Activated T-helper 17 cell treated with anti-CD3 and anti-CD28 coated beads, Interleukin-2, amount 50 U/mL, for 72 hours (primary cell): ENCODE measurements around the gene LIFR. TPM values are rescaled to one million over a fixed set of nuclear protein-coding genes. Genes with fewer than 3 reads are reported as not detected.

Experiments
- ATAC-seq: fragments of 150-1000 bp; cut with Tn5 transposase; replicated peaks from 2 replicates; pipeline ENCODE4 v1.10.0; 2021; ENCODE audit warnings: mild to moderate bottlenecking, moderate library complexity
- H3K27ac Mint-ChIP-seq: one replicate; pipeline ENCODE4 v1.8.0; 2022; ENCODE audit warnings: mixed read lengths
- H3K27me3 Mint-ChIP-seq: one replicate; pipeline ENCODE4 v1.8.0; 2022; ENCODE audit warnings: mixed read lengths
- H3K36me3 Mint-ChIP-seq: one replicate; pipeline ENCODE4 v1.8.0; 2022; ENCODE audit warnings: low read depth, mild to moderate bottlenecking, mixed read lengths
- H3K4me1 Mint-ChIP-seq: one replicate; pipeline ENCODE4 v1.8.0; 2022; ENCODE audit warnings: mixed read lengths
- H3K4me3 Mint-ChIP-seq: one replicate; pipeline ENCODE4 v1.8.0; 2022; ENCODE audit warnings: mild to moderate bottlenecking, mixed read lengths
- H3K9me3 Mint-ChIP-seq: one replicate; pipeline ENCODE4 v1.8.0; 2022; ENCODE audit warnings: mixed read lengths
- total RNA-seq, 2 donors: library from RNA; stranded (reverse); gene quantifications; one replicate each; pipeline ENCODE4 v1.2.3, GENCODE V29; 2022

LIFR gene
- total RNA-seq, 2 donors from 2014 or later: 0.16 to 0.35 TPM

DNA sequence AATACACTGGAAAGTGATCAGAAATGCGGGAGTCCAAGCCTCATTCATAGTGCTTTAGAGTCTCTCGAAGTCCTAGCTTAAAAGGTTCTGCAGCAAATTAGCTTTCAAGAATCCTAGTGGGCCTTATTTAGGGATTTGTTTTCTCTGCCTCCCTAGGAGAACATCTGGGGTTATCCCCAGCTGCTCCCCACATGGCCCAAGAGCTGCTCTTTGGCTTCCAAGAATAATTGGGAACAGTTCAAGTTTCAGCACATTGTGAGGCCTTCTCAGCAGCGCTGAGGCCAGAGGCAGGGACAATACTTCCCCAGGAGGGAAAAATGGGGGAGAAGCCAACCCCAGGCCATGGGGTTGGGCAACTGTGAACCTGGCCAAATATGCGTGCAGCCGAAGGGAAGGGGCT lies 108.7 kb downstream of the LIFR start:
- Mint-ChIP-seq H3K4me1 (no peaks in the 10 kb centered on the region), H3K27me3 (peaks cover 44% of the 10 kb centered on the region), H3K27ac (no peak overlapping the region), H3K36me3 (no peaks in the 10 kb centered on the region), H3K4me3 (no peak overlapping the region), H3K9me3 (no peaks in the 10 kb centered on the region)
- no peak for ATAC-seq

DNA sequence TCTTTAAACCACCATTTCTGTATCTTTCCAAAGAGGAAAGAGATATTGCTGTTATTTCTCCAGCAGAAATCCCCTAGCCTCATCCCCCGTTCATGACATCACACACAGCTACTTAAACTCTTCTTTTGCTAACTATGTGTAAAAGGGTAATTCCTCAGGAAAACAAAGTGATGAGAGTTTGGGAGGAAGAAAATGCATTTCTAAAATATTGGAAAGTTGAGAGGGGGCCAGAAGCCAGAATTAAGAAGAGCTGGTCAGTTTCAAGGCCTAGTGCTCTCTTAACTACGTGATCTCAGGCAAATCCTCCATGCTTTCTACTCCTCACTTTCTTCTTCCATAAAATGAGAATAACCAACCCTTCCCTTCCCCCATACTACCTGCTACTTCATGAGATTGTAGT lies 109.4 kb downstream of the LIFR start:
- Mint-ChIP-seq H3K27ac (no peak overlapping the region), H3K4me3 (no peak overlapping the region), H3K9me3 (no peaks in the 10 kb centered on the region), H3K27me3 (peaks cover 37% of the 10 kb centered on the region), H3K36me3 (no peaks in the 10 kb centered on the region), H3K4me1 (no peaks in the 10 kb centered on the region)
- no peak for ATAC-seq

DNA sequence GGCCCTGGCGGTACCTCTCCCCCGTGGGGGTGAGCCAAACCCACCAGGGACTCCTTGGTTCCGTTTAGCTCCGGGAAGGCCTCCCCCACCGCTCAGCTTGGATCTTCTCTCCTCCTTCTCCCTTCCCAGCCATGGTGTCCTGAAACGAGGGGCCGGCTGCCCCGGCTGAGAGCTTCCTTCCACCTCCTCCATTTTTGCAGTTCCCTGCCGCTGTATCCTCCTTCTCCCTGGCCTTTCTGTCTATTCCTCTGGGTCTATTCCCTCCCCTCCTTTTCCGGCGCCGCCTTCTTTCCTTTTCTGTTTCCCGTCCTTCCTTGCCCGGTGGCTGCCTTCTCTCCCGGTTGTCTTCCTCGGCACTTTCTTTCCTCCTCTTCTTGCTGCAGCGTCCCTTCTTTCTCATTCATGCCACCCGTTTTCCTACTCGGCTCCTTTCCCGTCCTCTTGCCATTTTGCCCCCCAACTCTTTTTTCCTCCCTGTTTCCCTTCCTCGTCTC lies 110.4 kb downstream of the LIFR start:
- H3K4me3 Mint-ChIP-seq: no peak overlapping the region
- H3K4me1 Mint-ChIP-seq: no peaks in the 10 kb centered on the region
- no peak overlapping the region for H3K27ac Mint-ChIP-seq
- ATAC-seq: no peak
- H3K27me3 Mint-ChIP-seq: peaks cover 39% of the 10 kb centered on the region
- H3K9me3 Mint-ChIP-seq: no peaks in the 10 kb centered on the region
- no peaks in the 10 kb centered on the region for H3K36me3 Mint-ChIP-seq

DNA sequence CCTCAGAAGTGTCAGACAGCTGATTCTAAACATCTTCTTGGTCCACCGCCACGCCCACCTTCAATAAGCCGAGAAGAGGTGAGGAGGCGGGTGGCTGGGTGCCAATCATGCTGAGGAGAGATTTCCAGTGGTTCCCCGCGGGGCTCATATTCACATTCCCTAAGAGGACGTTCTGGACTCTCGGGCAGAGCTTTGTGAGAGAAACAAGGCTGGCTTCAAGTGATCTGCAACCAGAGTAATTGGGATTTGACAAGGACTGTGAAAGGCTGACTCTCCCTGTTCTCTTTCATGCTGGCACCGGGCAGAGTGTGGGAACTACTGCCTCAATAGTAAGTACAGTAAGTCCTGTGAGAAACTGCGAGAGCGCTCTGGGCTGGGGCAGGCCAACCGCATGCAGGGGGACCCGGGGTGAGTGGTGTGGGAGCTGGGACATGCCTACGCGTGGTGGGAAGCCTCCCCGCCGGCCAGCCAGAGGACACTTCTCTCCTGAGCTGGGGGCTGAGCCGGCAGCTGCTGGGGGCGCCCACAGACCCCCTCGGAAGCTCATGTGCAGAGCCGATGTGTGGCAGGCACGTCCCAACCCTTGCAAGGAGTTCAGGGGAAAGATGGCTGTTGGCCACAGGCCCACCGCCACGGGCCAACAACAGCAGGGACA lies 110.9 kb downstream of the LIFR start:
- no peak overlapping the region for H3K4me3 Mint-ChIP-seq
- H3K27me3 Mint-ChIP-seq: peaks cover 34% of the 10 kb centered on the region
- H3K27ac Mint-ChIP-seq: no peak overlapping the region
- no peaks in the 10 kb centered on the region for H3K4me1 Mint-ChIP-seq
- ATAC-seq: no peak
- H3K9me3 Mint-ChIP-seq: no peaks in the 10 kb centered on the region
- H3K36me3 Mint-ChIP-seq: no peaks in the 10 kb centered on the region

DNA sequence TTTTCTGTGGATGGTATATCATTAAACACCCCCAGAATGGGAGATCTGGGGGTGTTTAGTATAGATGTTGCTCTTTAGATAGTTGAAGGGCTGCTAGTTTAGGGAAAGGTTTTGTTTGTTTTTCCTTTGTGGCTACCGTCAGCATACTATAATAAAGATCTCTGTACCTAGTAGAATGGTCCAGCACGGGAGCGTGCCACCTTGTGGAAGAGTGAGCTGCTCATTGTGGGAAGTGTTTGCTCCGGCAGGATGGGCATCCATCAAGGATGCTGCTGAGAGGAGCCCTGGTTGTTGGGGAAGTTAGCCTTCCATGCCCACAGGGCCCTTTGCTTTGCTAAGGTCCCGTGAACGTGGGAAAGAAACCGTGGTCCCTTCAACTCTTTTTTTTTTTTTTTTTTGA lies 113.1 kb downstream of the LIFR start:
- no peak overlapping the region for H3K27ac Mint-ChIP-seq
- no peak overlapping the region for H3K4me3 Mint-ChIP-seq
- H3K27me3 Mint-ChIP-seq: peaks cover 26% of the 10 kb centered on the region
- no peaks in the 10 kb centered on the region for H3K4me1 Mint-ChIP-seq
- no peak for ATAC-seq
- H3K36me3 Mint-ChIP-seq: no peaks in the 10 kb centered on the region
- no peaks in the 10 kb centered on the region for H3K9me3 Mint-ChIP-seq

DNA sequence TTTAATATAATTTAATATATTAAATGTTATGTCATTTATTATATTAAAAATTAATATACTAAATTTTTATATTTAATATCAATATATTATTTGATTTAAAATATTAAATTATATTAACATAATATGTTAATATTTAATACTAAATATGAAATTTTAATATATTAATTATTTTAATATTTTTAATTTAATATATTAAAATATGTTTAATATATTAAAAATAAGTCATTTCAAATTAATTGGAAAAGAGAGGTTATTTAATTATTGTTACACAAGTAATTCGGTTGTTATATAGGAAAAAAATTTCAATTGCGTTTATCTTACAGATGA lies 114.2 kb downstream of the LIFR start:
- Mint-ChIP-seq H3K27me3 (peaks cover 26% of the 10 kb centered on the region), H3K36me3 (no peaks in the 10 kb centered on the region), H3K4me1 (no peaks in the 10 kb centered on the region), H3K9me3 (no peaks in the 10 kb centered on the region), H3K27ac (no peak overlapping the region), H3K4me3 (no peak overlapping the region)
- ATAC-seq: no peak

DNA sequence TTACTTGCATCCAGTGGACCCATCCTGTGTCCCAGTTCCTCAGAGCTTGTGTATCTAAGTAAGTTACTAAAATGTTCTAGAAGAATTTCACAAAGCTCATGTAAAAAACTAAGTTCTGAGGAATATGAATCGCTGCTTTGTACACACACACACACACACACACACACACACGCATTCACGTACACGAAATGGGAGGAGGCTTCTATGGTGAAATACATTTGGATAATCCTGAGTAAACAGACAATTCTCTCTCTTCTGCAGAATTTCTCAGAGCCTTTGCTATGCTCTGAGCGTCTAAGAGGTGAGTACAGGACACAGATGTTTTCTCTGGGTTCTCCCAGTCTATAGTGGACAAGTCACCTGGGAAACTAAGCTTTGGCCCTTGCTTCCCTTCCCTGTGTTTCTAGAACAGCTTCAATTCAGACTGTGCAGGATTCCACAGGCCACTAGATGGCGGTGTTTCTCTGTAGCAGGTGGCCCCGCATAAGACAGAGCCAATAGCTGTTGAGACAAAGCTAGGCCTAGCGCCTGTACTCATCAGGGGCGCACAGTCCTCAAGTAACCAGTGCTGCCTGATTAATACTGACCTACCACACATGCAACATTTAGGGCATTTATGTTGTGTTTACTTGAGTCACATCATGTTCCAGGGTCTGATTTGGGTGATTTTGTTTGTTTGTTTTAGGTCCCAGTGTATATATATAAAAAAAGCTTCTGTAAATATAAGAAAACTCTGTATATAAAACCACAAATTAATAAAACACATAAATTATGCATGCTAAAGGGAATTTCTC lies 114.8 kb downstream of the LIFR start:
- Mint-ChIP-seq H3K27ac (no peak overlapping the region), H3K27me3 (peaks cover 26% of the 10 kb centered on the region), H3K36me3 (no peaks in the 10 kb centered on the region), H3K9me3 (no peaks in the 10 kb centered on the region), H3K4me3 (no peak overlapping the region), H3K4me1 (no peaks in the 10 kb centered on the region)
- ATAC-seq: peak; percentile 99

DNA sequence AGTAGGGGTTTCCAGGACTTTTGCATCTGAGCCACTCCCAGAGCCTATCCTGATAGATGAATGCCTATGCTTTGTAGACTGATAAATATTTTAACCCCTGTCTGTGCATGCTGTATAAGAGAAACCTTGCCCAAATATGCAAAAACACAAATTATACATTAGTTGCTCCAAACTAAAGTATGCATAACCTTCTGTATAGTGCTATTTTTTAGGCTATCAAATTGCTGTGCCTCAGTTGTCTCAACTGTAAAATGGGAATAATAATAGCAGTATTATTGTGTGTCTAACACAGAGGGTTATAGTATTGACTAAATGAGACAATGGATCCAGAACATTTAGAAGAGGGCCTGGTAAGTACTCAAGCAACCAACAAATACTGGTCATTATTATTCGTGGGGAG lies 117.7 kb downstream of the LIFR start:
- Mint-ChIP-seq H3K36me3 (no peaks in the 10 kb centered on the region), H3K27me3 (peaks cover 27% of the 10 kb centered on the region), H3K4me3 (no peak overlapping the region), H3K9me3 (no peaks in the 10 kb centered on the region), H3K27ac (no peak overlapping the region), H3K4me1 (no peaks in the 10 kb centered on the region)
- no peak for ATAC-seq

DNA sequence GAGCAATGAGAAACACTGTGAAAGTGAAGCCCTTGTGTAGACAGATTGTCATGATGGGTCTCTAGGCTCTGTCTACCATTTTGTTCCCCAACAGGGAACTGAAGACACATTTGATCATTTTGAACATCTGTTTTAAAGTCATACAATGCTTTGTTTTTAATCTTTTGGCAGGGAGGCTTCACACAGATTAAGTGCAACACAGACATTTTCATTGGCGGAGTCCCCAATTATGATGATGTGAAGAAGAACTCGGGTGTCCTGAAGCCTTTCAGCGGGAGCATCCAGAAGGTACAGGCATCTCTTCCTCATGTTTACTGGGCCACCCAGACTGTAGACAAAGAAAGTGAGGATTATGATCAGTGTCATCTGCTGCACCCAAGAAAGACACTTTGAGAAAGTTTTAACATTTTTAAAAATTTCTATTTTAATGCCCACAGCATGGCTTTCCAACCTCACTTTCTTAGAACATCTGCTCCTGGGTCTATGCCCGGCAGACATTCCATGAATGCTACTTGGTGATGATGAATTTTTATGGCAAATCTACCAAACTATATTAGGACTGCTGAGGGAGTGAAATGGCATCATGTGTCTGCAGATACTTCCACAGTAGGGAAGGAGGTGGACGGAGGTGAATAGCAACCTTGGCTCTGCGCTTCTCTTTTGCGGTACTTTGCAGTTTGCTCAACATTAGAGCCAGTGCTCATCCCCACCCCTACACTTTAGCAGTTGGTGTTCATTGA lies 121.3 kb downstream of the LIFR start:
- Mint-ChIP-seq H3K4me3 (no peak overlapping the region), H3K4me1 (no peaks in the 10 kb centered on the region), H3K27ac (no peak overlapping the region), H3K9me3 (no peaks in the 10 kb centered on the region), H3K27me3 (peaks cover 25% of the 10 kb centered on the region), H3K36me3 (no peaks in the 10 kb centered on the region)
- no peak for ATAC-seq

DNA sequence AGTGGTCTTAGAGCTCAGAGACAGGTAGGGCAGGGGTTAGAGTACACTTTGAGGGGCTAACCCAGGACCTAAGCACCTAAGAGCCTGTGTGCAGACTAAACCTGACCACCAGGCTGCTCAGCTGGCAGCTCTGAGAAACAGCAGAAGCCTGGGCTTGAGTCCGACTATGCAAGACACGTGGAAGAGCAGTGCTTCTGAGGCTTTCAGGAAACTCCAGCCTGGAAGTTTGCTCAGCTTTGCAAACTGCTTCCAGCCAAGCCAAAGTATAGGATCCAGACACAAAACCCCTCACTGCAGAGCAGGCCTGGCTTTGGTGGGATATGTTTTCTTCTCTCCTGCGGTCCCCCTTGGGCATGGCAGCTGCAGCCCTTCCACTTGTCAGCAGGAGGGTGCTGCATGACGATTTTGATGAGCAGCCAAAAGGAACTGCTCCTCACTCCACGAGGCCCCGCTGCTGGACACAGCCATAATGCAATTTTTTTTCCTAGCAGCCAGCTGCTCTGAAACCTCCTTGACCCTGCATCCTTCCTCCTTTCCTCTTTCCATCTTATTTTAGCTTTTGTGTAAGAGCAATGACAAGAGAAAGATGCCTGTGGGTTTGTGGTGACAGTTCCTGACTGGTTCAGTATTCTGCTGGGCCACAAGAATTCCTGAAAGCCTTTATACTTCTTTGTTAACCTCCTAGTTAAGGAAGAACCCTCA lies 123.1 kb downstream of the LIFR start:
- Mint-ChIP-seq H3K4me3 (no peak overlapping the region), H3K9me3 (no peaks in the 10 kb centered on the region), H3K36me3 (no peaks in the 10 kb centered on the region), H3K4me1 (no peaks in the 10 kb centered on the region), H3K27me3 (peaks cover 21% of the 10 kb centered on the region), H3K27ac (no peak overlapping the region)
- no peak for ATAC-seq

DNA sequence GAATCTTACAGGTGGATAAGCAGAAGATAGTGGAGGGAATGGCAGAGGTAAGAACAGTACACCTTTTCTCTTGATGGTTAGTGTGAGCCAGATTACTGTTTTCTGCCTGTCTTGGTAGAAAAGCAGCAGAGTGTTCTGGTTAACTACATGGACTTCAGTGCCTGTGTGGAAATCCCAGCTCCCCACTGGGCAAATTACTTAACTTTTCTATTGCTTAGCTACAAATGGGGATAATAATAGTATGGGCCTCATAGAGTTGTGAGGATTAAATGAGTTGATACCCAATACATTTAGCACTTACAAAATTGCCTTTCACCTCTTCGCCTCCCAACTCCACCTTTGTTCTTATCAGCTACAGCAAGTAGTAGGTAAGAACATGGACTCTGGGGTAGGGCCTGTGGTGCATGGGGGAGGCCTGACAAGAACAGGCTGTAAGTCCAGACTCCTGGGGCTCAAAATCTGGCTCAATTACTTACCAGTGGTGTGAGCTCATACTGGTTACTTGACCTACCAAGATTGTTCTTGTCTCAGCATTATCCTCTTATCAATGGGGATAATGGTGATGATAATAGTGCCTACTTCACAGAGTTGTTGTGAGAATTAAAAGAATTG lies 125.1 kb downstream of the LIFR start:
- no peak overlapping the region for H3K4me3 Mint-ChIP-seq
- no peak for ATAC-seq
- no peak overlapping the region for H3K27ac Mint-ChIP-seq
- peaks cover 15% of the 10 kb centered on the region for H3K27me3 Mint-ChIP-seq
- H3K4me1 Mint-ChIP-seq: no peaks in the 10 kb centered on the region
- H3K9me3 Mint-ChIP-seq: no peaks in the 10 kb centered on the region
- no peaks in the 10 kb centered on the region for H3K36me3 Mint-ChIP-seq

DNA sequence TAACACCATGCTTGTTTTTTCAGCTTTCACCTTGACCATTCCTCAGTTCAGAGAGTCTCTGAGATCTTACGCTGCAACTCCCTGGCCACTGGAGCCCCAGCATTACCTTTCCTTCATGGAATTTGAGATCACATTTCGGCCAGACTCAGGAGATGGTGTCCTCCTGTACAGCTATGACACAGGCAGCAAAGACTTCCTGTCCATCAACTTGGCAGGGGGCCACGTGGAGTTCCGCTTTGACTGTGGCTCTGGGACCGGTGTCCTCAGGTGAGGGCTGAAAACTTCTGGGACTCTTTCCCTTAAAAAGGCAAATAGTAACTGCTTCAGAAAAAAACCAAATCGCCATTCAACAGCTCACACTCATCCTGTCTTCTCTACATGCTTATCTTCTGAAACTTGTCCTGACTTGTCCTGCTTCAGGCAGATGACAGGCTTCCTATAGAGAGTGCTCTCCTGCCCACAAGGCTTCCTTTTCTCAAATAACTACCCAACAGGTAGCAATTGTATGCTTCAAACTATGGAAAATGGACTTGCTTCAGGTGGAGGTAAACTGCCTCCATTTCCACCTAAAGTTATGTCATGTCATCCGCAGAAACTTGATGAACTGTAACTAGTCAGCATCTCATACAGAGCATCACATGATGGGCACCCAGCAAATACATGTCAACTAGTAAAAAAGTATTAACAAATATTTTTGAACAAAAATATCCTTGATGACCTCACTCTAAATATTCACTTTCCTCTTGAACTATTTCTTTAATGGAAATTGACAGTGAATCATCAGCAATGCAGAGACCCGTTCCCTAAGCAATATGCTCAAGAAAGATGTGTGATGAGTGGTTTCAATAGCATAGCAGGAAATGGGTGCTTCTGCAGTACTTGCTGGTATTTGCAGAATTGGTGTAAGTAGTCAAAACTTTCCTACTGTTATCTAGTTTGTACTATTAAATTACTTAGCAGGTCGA lies 129.2 kb downstream of the LIFR start:
- no peaks in the 10 kb centered on the region for H3K4me1 Mint-ChIP-seq
- peaks cover 5% of the 10 kb centered on the region for H3K27me3 Mint-ChIP-seq
- H3K27ac Mint-ChIP-seq: no peak overlapping the region
- no peaks in the 10 kb centered on the region for H3K36me3 Mint-ChIP-seq
- H3K4me3 Mint-ChIP-seq: no peak overlapping the region
- no peaks in the 10 kb centered on the region for H3K9me3 Mint-ChIP-seq
- no peak for ATAC-seq

DNA sequence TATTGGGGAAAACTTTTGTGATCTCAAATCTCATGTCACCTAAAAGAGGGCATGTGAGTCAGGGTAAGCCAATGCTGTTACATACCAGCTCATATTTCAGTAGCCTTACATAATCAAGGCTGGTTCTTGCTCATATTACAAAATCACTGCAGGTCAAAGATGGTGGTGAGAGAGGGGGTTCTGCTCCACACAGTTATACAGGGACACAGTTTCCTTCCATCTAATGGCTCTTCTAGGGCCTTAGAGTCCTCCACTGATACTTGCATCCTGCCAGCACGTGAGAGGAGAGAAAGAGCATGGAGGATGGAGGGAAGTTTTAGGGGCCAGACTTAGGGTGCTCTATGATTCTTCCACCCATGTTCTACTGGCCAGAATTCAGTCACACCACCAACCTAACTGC lies 130.0 kb downstream of the LIFR start:
- no peaks in the 10 kb centered on the region for H3K9me3 Mint-ChIP-seq
- no peaks in the 10 kb centered on the region for H3K36me3 Mint-ChIP-seq
- H3K27ac Mint-ChIP-seq: no peak overlapping the region
- H3K4me1 Mint-ChIP-seq: no peaks in the 10 kb centered on the region
- no peak for ATAC-seq
- peaks cover 9% of the 10 kb centered on the region for H3K27me3 Mint-ChIP-seq
- no peak overlapping the region for H3K4me3 Mint-ChIP-seq
